Esophagus squamous epithelium (tissue), 5 donors: ENCODE measurements around the gene ATOH1. TPM values are rescaled to one million over a fixed set of nuclear protein-coding genes. Genes with fewer than 3 reads are reported as not detected.

Source experiments
- DNase-seq: peaks from one replicate; lab custom pipeline; 2025; lab: John Stamatoyannopoulos, UW
- H3K27ac ChIP-seq, 4 donors: fragments of 200-600 bp; sonication (generic); one replicate each; pipeline ENCODE4 v1.5.1; 2016 to 2019; ENCODE audit warnings: mild to moderate bottlenecking in 1 of 4
- H3K27me3 ChIP-seq, 4 donors: fragments of 200-600 bp; sonication (generic); 1 replicate in 3 of 4; 2 replicates in 1 of 4; pipeline versions ENCODE4 v1.5.1 to v1.6.0; 2017 to 2021; ENCODE audit warnings: antibody characterized with exemption in 1 of 4
- H3K36me3 ChIP-seq, 3 donors: fragments of 200-600 bp; sonication (generic); one replicate each; pipeline ENCODE4 v1.5.1; 2016 to 2019
- H3K4me1 ChIP-seq, 3 donors: fragments of 200-600 bp; sonication (generic); one replicate each; pipeline ENCODE4 v1.5.1; 2017 to 2019
- H3K4me3 ChIP-seq, 4 donors: fragments of 200-600 bp; sonication (generic); 1 replicate in 3 of 4; 2 replicates in 1 of 4; pipeline ENCODE4 v1.5.1; 2016 to 2019; ENCODE audit warnings: mild to moderate bottlenecking in 2 of 4, moderate library complexity in 1 of 4
- H3K9me3 ChIP-seq, 3 donors: fragments of 200-600 bp; sonication (generic); one replicate each; pipeline ENCODE4 v1.5.1; 2016 to 2019
- POLR2A ChIP-seq, 4 donors: fragments of 450-650 bp; IDR thresholded peaks; one replicate each; pipeline ENCODE4 v1.6.1; 2017; ENCODE audit warnings: antibody characterized with exemption in 4 of 4, mild to moderate bottlenecking in 4 of 4, moderate library complexity in 3 of 4
- WGBS, 2 donors: methylation state at CpG; one replicate each; pipeline ENCODE4 v1.1.5; 2018; 5-methylcytosine and 5-hydroxymethylcytosine counted together
- intact Hi-C: fragments of 100-400 bp; cut with DNase I; formaldehyde crosslinking; loops from one replicate; pipeline ENCODE4 v1.15.0; 2022
- total RNA-seq, 4 donors: library from RNA; depleted of rRNA; stranded (reverse); fragments of >200 nt; gene quantifications; one replicate each; pipeline ENCODE4 v1.1.0, GENCODE V29; 2016
- TF ChIP-seq, protein P1 (sequence below), 6 experiments: fragments of 450-650 bp in 4 of 6; fragments of 200-600 bp in 2 of 6; sonication (generic) in 2 of 6; IDR thresholded peaks; one replicate each; pipeline ENCODE4 v1.5.1; 2016 to 2019; ENCODE audit warnings: antibody characterized with exemption in 6 of 6, mild to moderate bottlenecking in 4 of 6, moderate library complexity in 4 of 6
- donor health status: DM: yes; HTN: yes; CAD: no.

ATOH1 gene
- total RNA-seq, 4 donors from 2014 or later, result not detected

DNA sequence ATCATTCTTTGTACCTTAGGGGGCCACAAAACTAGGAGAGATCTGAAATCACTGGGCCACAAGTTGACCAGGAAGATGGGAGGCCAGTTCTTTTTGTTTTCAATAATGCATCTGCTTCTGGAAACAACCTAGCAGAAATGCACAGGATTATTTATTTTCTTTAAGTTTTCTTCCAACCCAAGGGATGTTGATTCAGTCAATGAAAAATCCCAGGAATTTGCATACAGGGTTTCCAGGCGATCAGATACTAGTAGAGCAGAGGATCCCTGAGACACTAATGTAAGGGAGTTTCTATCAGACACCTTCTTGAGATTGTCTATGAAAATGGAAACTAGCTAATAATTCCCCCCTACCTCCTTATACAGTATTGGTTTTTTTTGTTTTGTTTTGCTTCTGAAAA, 7.4 kb downstream of the ATOH1 start:
- intact Hi-C loops, result no loop called here

DNA sequence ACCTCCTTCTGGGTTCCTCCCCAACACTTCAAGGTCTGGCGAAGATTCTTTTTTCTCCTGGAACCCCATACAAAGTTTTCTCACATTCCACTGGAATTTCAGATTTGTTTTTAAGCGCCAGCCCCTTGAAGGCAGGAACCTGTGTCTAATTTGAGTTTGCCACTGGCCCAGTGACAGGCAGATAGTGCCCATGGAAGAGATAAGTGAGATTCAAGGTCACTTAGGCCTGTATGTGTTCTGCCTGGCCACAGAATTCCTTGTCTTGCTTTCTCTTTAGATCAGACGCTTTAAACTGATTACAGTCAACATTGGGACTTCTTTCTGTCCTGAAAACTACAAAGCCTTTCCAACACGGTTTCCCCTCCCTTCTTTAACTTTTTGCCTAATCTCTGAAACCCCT, 11.2 kb downstream of the ATOH1 start:
- no peaks in the 10 kb centered on the region for H3K9me3 ChIP-seq
- 59 to 70% methylated on average over 4 of the region's 4 CpGs for WGBS, 2 donors

More for the DNA sequence above, 7.4 kb downstream of the ATOH1 start:
- Histone ChIP-seq H3K36me3 (no peaks in the 10 kb centered on the region), H3K27ac (no peak overlapping the region), H3K9me3 (no peaks in the 10 kb centered on the region), H3K4me3 (no peak overlapping the region), H3K27me3 (peaks cover 3 to 82% (median 21%) of the 10 kb centered on the region in 4 donors), H3K4me1 (peaks cover 0 to 15% (median 4%) of the 10 kb centered on the region in 3 donors)
- DNase-seq, result no peak
- 77 to 92% methylated on average over 1 of the region's 1 CpG for WGBS, 2 donors
- TF ChIP-seq, protein P1, sequence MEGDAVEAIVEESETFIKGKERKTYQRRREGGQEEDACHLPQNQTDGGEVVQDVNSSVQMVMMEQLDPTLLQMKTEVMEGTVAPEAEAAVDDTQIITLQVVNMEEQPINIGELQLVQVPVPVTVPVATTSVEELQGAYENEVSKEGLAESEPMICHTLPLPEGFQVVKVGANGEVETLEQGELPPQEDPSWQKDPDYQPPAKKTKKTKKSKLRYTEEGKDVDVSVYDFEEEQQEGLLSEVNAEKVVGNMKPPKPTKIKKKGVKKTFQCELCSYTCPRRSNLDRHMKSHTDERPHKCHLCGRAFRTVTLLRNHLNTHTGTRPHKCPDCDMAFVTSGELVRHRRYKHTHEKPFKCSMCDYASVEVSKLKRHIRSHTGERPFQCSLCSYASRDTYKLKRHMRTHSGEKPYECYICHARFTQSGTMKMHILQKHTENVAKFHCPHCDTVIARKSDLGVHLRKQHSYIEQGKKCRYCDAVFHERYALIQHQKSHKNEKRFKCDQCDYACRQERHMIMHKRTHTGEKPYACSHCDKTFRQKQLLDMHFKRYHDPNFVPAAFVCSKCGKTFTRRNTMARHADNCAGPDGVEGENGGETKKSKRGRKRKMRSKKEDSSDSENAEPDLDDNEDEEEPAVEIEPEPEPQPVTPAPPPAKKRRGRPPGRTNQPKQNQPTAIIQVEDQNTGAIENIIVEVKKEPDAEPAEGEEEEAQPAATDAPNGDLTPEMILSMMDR (IDR thresholded peaks at IDR 0.05), result no peak
- TF ChIP-seq POLR2A (IDR thresholded peaks at IDR 0.05), result no peak

DNA sequence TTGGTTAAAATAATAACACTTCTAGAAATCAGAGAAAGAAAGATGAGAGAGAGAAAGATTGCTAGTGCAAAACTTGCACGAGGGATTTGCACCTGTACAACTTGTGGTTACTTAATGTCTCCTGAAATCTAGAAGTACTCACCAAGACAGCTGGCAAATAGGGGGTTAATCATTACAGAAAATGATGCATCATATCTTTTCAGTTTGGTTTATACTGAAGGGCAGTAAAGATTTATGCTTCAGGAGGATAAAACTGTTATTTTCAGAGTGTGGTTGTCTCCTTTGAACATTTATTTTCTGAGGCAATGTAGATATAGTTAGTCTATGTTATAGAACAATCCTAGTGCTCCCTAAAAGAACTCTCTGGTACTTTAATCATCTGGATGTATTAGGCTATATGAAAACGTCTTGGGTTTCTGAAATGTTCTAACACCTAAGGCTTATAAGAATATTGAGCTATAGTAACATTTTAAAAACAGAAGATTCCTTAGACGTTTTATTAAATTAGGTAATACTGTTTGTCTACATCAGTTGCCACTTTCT, 13.3 kb downstream of the ATOH1 start:
- H3K4me3 ChIP-seq, result no peak overlapping the region
- no peak for TF ChIP-seq POLR2A (IDR thresholded peaks at IDR 0.05)
- TF ChIP-seq, protein P1 (IDR thresholded peaks at IDR 0.05), result no peak
- WGBS, 2 donors, result 51 to 61% methylated on average over 3 of the region's 3 CpGs
- H3K27ac ChIP-seq, result no peak overlapping the region
- no peaks in the 10 kb centered on the region for H3K36me3 ChIP-seq
- peaks cover 0 to 29% (median 0%) of the 10 kb centered on the region in 4 donors for H3K27me3 ChIP-seq
- DNase-seq, result no peak
- no peaks in the 10 kb centered on the region for H3K4me1 ChIP-seq
- no peaks in the 10 kb centered on the region for H3K9me3 ChIP-seq
- intact Hi-C loops, result no loop called here

More for the DNA sequence above, 11.2 kb downstream of the ATOH1 start:
- H3K4me1 ChIP-seq, result peaks cover 0 to 3% (median 0%) of the 10 kb centered on the region in 3 donors
- DNase-seq, result no peak
- no peak overlapping the region for H3K27ac ChIP-seq
- no peak overlapping the region for H3K4me3 ChIP-seq
- H3K36me3 ChIP-seq, result no peaks in the 10 kb centered on the region
- TF ChIP-seq POLR2A (IDR thresholded peaks at IDR 0.05), result no peak
- TF ChIP-seq, protein P1 (IDR thresholded peaks at IDR 0.05), result no peak
- intact Hi-C loops, result no loop called here
- H3K27me3 ChIP-seq, result peaks cover 0 to 47% (median 2%) of the 10 kb centered on the region in 4 donors

DNA sequence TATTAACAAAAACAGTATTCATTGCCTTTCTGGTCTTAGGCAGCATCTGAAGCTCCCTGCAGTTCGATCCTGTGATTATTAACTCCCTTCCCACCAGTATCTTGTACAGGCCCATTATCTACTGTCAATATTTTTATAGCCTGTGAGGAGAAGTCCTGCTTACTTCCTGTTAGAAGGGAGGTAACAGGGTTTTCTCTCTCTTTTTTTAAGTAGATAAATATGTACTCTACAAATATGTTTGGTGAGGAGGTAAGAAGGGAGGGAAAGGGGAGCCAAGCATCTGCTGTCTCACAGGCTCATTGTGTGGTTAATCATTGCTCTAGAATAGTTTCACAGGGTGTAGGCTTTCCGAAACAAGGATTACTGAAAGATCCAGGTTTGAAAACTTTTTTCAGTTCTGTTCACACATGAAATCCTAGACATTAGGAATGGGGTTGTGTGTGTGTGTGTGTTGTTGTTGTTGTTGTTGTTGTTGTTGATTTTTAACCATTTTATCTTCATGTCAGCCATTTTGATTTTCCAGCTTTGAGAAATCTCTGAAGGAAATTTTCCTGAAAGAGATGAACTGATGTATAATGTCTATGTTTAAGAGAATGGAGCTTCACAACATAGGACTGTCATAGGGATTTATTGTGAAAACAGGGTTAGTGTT, 14.2 kb downstream of the ATOH1 start:
- H3K36me3 ChIP-seq, result no peaks in the 10 kb centered on the region
- peaks cover 0 to 34% (median 0%) of the 10 kb centered on the region in 4 donors for H3K27me3 ChIP-seq
- intact Hi-C loops, result no loop called here
- DNase-seq, result no peak
- 65 to 67% methylated on average over 2 of the region's 2 CpGs for WGBS, 2 donors
- H3K4me3 ChIP-seq, result no peak overlapping the region
- no peaks in the 10 kb centered on the region for H3K9me3 ChIP-seq
- no peak overlapping the region for H3K27ac ChIP-seq
- no peak for TF ChIP-seq POLR2A (IDR thresholded peaks at IDR 0.05)
- TF ChIP-seq, protein P1 (IDR thresholded peaks at IDR 0.05), result no peak
- no peaks in the 10 kb centered on the region for H3K4me1 ChIP-seq

DNA sequence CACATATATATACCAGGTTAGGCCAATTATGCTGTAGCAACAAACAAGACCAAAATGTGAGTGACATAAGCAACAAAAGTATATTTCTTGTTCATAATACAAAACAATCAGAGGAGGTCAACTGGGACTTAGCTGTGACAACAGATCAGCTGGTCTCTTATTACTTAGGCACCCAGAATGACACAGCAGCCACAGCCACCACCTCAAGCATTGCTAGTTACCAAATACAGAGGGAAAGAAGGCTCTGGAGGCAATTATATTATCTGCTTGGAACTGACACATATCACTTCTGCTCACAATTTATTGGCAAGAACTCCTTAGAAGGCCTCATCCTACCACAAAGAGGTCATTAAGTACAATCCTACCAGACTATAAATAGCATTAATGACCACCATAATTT, 15.2 kb downstream of the ATOH1 start:
- Histone ChIP-seq H3K4me1 (no peaks in the 10 kb centered on the region), H3K36me3 (no peaks in the 10 kb centered on the region), H3K4me3 (no peak overlapping the region), H3K27ac (no peak overlapping the region), H3K27me3 (peaks cover 0 to 24% (median 0%) of the 10 kb centered on the region in 4 donors), H3K9me3 (no peaks in the 10 kb centered on the region)
- TF ChIP-seq, protein P1 (IDR thresholded peaks at IDR 0.05), result no peak
- TF ChIP-seq POLR2A (IDR thresholded peaks at IDR 0.05), result no peak
- no peak for DNase-seq
- intact Hi-C loops, result no loop called here
